ENCODE results near the gene CIAO1.

Gene CIAO1

GRCh38 chr2:96315005-96315399 lies 49.0 kb downstream of the CIAO1 start:
- TF ChIP-seq POLR2AphosphoS5 (IDR thresholded peaks at IDR 0.05; ENCODE audit: low read depth, low read length) (no peak), SIN3A (IDR thresholded peaks at IDR 0.05; ENCODE audit: borderline replicate concordance, insufficient read depth, low read length) (no peak), TAF1 (IDR thresholded peaks at IDR 0.05; ENCODE audit: borderline replicate concordance, insufficient read depth, low read length) (no peak), REST (IDR thresholded peaks at IDR 0.05; ENCODE audit: insufficient read depth in 1 of 2, low read depth in 2 of 2, low read length in 2 of 2) (no peak), FOXP2 (optimal IDR thresholded peaks at IDR 0.05; ENCODE audit: borderline replicate concordance, extremely low read depth, extremely low read length, insufficient read depth) (no peak)

GRCh38 chr2:96315400-96316071 lies 49.5 kb downstream of the CIAO1 start:
- peak; percentile 10 for TF ChIP-seq FOXP2 (optimal IDR thresholded peaks at IDR 0.05; ENCODE audit: borderline replicate concordance, extremely low read depth, extremely low read length, insufficient read depth)
- no peak for TF ChIP-seq REST (IDR thresholded peaks at IDR 0.05; ENCODE audit: insufficient read depth in 1 of 2, low read depth in 2 of 2, low read length in 2 of 2)

GRCh38 chr2:96316999-96317398 lies 51.0 kb downstream of the CIAO1 start:
- TF ChIP-seq REST (IDR thresholded peaks at IDR 0.05; ENCODE audit: insufficient read depth in 1 of 2, low read depth in 2 of 2, low read length in 2 of 2), result no peak
- no peak for TF ChIP-seq TAF1 (IDR thresholded peaks at IDR 0.05; ENCODE audit: borderline replicate concordance, insufficient read depth, low read length)
- TF ChIP-seq POLR2AphosphoS5 (IDR thresholded peaks at IDR 0.05; ENCODE audit: low read depth, low read length), result no peak
- TF ChIP-seq SIN3A (IDR thresholded peaks at IDR 0.05; ENCODE audit: borderline replicate concordance, insufficient read depth, low read length), result no peak
- no peak for TF ChIP-seq FOXP2 (optimal IDR thresholded peaks at IDR 0.05; ENCODE audit: borderline replicate concordance, extremely low read depth, extremely low read length, insufficient read depth)

- TF ChIP-seq FOXP2 (optimal IDR thresholded peaks at IDR 0.05; ENCODE audit: borderline replicate concordance, extremely low read depth, extremely low read length, insufficient read depth) (no peak), SIN3A (IDR thresholded peaks at IDR 0.05; ENCODE audit: borderline replicate concordance, insufficient read depth, low read length) (no peak), POLR2AphosphoS5 (IDR thresholded peaks at IDR 0.05; ENCODE audit: low read depth, low read length) (no peak), TAF1 (IDR thresholded peaks at IDR 0.05; ENCODE audit: borderline replicate concordance, insufficient read depth, low read length) (no peak)
Observed at GRCh38 chr2:96317584-96317997, 51.6 kb downstream of the CIAO1 start.

- no peak for TF ChIP-seq REST (IDR thresholded peaks at IDR 0.05; ENCODE audit: insufficient read depth in 1 of 2, low read depth in 2 of 2, low read length in 2 of 2)
- no peak for TF ChIP-seq POLR2AphosphoS5 (IDR thresholded peaks at IDR 0.05; ENCODE audit: low read depth, low read length)
- no peak for TF ChIP-seq SIN3A (IDR thresholded peaks at IDR 0.05; ENCODE audit: borderline replicate concordance, insufficient read depth, low read length)
- TF ChIP-seq FOXP2 (optimal IDR thresholded peaks at IDR 0.05; ENCODE audit: borderline replicate concordance, extremely low read depth, extremely low read length, insufficient read depth), result no peak
- TF ChIP-seq TAF1 (IDR thresholded peaks at IDR 0.05; ENCODE audit: borderline replicate concordance, insufficient read depth, low read length), result no peak
Observed at GRCh38 chr2:96318723-96319122, 52.7 kb downstream of the CIAO1 start.
